ENCODE results near the gene ARID5A.
"Not testable (repeated sequence)": the region's sequence is repeated elsewhere in the genome, so short reads cannot be mapped to it uniquely, and the experiment has no call there.

Gene ARID5A

DNA sequence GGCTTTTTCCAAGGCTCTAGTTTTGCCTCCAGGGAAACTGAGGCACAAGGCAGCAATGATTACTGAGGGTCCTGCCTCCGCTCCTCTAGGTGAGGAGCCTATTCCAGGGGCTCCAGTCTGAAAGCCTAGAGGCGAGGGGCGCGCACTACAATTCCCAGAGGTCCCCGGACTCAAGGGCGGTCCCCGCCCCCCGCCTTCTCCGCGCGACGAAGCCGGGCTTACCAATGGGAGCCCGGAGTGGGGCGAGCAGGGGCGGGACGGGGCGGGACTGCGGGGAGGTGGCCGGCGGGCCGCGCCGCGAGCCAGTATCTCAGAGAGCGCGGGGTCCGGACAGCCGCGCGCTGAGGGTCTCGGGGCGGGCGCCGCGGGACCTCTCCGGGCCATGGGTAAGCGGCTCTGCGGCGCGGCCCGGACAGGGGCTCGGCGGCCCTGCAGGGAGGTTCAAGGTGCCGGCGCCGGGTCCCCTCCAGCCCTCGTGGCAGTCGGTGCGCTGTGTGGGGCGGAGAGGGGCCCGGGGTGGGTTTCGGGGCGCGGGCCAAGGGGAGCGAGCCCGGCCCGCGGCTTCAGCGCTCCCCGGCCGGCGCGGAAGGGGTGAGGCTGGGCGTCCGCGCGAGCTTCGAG lies at the start of gene ARID5A:
TSS of gene ARID5A (plus strand) at position 308 of the 621 bp plus-strand sequence. CDS start at position 383, 75 bp downstream.
- peak; percentile 90 for DNase-seq (ENCODE audit: low spot score)

DNA sequence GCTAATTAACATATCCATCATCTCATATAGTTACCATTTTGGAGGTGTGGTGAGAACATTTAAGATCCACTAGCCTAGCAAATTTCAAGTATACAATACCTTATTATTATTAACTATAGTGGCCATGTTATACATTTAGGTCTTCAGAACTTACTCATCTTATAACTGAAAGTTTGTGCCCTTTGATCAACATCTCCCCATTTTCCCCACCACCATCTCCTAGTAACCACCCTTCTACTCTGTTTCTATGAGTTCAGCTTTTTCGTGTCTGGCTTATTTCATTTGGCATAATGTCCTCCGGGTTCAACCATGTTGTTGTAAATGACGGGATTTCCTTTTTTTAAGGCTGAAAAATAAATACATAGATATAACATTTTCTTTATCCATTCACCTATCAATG lies 47.3 kb upstream of the ARID5A start:
- no peak for DNase-seq (ENCODE audit: low spot score)

GRCh38 chr2:96489663-96490062 lies 46.9 kb upstream of the ARID5A start:
- no peak for DNase-seq (ENCODE audit: low spot score)

GRCh38 chr2:96491860-96492497 lies 44.6 kb upstream of the ARID5A start:
- DNase-seq (ENCODE audit: low spot score): no peak

DNA sequence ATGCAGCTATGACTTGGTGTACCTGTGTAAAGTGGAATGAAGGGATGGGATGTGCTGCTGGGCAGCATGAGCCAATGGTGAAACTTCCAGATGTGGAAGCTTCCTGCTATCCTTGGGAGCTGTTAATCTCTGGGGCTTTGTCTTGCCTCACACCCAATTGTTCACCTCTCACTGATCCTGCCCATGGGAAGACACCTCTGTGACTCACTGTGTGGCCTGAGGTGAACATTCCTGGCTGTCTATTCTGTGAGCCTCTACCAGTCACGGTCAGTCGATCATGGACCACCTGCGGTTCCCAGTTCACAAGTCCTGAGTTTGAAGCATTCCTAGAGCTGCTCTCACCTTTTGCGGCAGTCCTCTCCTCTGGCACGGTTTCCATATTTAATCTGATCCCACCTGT lies 43.5 kb upstream of the ARID5A start:
- DNase-seq (ENCODE audit: low spot score): no peak

GRCh38 chr2:96494188-96494587 lies 42.4 kb upstream of the ARID5A start:
- no peak for DNase-seq (ENCODE audit: low spot score)

GRCh38 chr2:96495982-96496629 lies 40.4 kb upstream of the ARID5A start:
- no peak for DNase-seq (ENCODE audit: low spot score)

DNA sequence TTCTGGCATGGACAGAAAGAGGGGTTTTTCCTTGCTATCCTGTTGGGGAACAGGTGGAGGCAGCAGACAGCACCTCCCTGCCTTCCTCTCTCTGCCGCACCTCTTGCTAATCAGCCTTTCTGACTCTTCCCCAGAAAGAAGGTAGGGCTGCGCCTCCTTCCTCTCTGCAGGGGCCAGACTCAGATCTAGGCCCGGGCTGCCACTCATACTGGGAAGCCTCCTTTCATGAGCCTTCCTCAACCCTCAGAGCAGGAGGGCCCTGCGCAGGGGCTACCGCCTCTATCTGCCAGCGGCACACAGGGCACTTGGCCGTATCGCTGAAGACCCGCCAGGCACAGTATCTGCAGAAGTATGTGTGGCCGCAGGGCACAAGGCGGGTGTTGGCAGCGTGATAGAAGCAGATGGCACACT lies 38.5 kb upstream of the ARID5A start:
- no peak for DNase-seq (ENCODE audit: low spot score)

DNA sequence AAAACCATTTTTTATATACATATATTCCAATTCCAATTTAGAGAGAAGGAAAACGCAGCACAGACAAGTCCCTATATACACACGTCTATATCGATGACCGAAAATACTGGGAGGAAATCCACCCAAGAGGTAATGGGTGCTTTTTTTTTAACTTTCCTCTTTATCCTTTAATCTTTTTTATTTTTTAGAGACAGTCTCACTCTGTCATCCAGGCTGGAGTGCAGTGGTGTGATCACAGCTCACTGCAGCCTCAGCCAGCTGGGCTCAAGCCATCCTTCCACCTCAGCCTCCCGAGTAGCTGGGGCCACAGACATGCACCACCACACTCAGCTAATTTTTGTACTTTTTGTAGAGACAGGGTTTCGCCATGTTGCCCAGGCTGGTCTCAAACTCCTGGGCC lies 37.9 kb upstream of the ARID5A start:
- DNase-seq (ENCODE audit: low spot score): not testable (repeated sequence)

- no peak for DNase-seq (ENCODE audit: low spot score)
These were observed 37.2 kb upstream of the ARID5A start for GRCh38 chr2:96499061-96499960.

GRCh38 chr2:96500385-96501066 lies 36.0 kb upstream of the ARID5A start:
- DNase-seq (ENCODE audit: low spot score): no peak

DNA sequence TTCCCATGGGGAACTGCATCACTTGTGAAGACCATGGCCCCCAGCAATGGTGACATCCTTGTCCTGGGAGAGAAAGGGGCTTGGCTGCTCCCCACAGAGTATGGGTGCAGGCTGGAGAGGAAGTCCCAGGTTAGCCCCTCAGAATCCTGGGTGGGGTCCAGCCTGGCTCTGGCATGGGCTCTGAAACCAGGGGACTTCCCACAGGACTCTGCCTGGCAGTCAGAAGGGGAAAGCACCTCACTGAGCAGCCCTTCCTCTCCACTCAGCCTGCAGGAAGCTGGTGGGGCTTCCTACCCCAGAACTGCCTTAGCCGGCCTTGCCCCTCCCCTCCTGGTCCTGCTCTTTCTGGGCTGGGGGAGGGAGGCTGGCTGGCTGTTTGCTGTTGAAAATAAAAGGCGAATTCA lies 35.1 kb upstream of the ARID5A start:
- peak; percentile 33 for DNase-seq (ENCODE audit: low spot score)

GRCh38 chr2:96501886-96502810 lies 34.4 kb upstream of the ARID5A start:
- no peak for DNase-seq (ENCODE audit: low spot score)

- no peak for DNase-seq (ENCODE audit: low spot score)
These were observed 33.5 kb upstream of the ARID5A start for GRCh38 chr2:96502891-96503636.

GRCh38 chr2:96503637-96504243 lies 32.8 kb upstream of the ARID5A start:
- no peak for DNase-seq (ENCODE audit: low spot score)

DNA sequence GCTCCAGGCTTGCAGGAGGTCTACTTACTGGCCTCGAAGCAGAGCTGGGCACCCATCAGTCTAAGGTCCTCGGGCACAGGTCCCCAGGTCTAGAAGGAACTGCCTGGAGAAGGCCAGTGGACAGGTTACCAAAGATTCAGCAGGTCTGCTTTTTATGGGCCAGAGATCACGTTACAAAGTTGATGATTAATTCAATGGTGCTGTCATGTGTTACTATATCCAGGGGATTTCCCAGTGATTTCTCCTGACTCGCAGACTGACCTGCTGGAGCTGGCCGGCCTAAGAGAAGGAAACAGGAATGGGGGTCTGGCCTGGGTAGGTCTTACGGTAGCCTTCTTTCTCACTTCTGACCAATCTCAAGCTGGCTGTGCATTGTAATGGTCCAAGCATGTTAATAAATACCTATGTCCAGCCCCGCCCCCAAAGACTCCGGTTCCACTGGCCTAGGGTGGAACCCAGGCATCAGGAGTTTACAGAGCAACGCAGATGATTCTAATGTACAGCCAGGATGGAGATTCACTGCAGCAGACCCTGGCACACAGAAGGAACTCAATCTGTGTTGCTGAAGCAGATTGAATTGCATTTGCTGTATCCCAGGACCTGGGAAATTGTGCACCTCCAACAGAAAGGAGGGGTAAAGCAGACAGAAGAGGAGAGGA lies 31.2 kb upstream of the ARID5A start, which contains the start of gene NEURL3:
TSS of gene NEURL3 (minus strand) at position 127 of the 659 bp plus-strand sequence. CDS start at position 56, 71 bp downstream.
- DNase-seq (ENCODE audit: low spot score): no peak

DNA sequence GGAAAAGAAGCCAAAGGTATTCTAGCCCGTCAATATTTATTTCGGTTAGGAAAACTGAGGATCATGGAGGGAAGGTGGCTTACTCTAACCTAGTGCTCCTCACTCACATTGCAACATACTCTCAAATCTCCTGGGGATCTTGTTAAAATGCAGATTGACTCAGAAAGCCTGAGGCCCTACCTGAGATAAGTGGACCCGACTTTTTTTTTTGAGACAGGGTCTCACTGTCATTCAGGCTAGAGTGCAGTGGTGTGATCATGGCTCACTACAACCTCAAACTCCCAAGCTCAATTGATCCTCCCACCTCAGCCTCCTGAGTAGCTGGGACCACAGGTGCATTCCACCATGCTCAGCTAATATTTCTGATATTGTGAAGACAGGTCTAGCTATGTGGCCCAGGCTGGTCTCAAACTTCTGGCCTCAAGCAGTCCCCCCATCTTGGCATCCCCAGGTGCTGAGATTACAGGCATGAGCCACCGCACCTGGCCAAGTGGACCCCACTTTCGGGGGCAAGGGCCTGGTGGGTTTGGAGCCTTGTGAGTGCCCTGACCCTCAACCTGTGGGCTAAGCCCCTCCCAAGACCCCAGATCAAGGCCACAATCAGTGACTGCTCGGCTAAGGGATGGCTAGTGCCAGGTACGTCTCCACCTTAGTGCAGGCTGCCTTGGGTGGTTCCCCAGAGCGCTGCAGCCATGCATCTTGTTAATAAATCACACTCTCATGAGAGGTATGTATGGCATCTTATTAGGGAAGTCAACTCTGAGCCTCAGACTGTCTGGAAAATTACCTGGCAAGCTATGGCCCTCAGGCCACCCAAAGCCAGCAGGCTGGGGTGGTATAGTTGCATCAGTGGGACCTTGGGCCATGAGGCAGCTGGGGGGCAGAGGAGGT lies 30.3 kb upstream of the ARID5A start:
- no peak for DNase-seq (ENCODE audit: low spot score)

- DNase-seq (ENCODE audit: low spot score): no peak
These were observed 29.7 kb upstream of the ARID5A start for GRCh38 chr2:96506907-96507240.
